Activated CD4-positive, alpha-beta memory T cell treated with anti-CD3 and anti-CD28 coated beads for 36 hours (primary cell): ENCODE results near the gene ARX. TPM values are rescaled to one million over a fixed set of nuclear protein-coding genes. Genes with fewer than 3 reads are reported as not detected.

Source experiments
- CTCF ChIA-PET: fragments of 350-600 bp; sonication (Branson Sonifier 250); formaldehyde crosslinking; loops from one replicate; lab custom pipeline; 2021; ENCODE audit warnings: antibody characterized with exemption, inconsistent platforms; lab: Charles Lee
- POLR2A ChIA-PET: fragments of 350-600 bp; sonication (Branson Sonifier 250); formaldehyde crosslinking; loops from one replicate; lab custom pipeline; 2021; ENCODE audit warnings: antibody characterized with exemption; lab: Charles Lee
- DNase-seq: peaks from one replicate; pipeline ENCODE4 v3.0.0-alpha.2; 2020
- H3K27ac Mint-ChIP-seq: one replicate; pipeline ENCODE4 v1.8.0; 2021; ENCODE audit warnings: mixed read lengths
- H3K27me3 Mint-ChIP-seq: one replicate; pipeline ENCODE4 v1.8.0; 2021; ENCODE audit warnings: mixed read lengths
- H3K36me3 Mint-ChIP-seq: one replicate; pipeline ENCODE4 v1.8.0; 2021; ENCODE audit warnings: mixed read lengths
- H3K4me1 Mint-ChIP-seq: one replicate; pipeline ENCODE4 v1.8.0; 2021; ENCODE audit warnings: low read depth, mixed read lengths
- H3K4me3 Mint-ChIP-seq: one replicate; pipeline ENCODE4 v1.8.0; 2021; ENCODE audit warnings: mild to moderate bottlenecking, mixed read lengths
- H3K9me3 Mint-ChIP-seq: one replicate; pipeline ENCODE4 v1.8.0; 2021; ENCODE audit warnings: mixed read lengths
- intact Hi-C: fragments of 100-400 bp; cut with micrococcal nuclease; formaldehyde crosslinking; loops from one replicate; pipeline ENCODE4 v1.15.1; 2023
- total RNA-seq, 2 experiments: library from RNA; stranded (reverse); gene quantifications; one replicate each; pipeline ENCODE4 v1.2.3, GENCODE V29; 2021

ARX gene
- total RNA-seq, 2 experiments from 2014 or later: not detected

GRCh38 chrX:25013632-25014365 lies 2.0 kb downstream of the ARX start:
- H3K4me3 Mint-ChIP-seq: no peak overlapping the region
- no peaks in the 10 kb centered on the region for H3K36me3 Mint-ChIP-seq
- H3K9me3 Mint-ChIP-seq: no peaks in the 10 kb centered on the region
- peaks cover 38% of the 10 kb centered on the region for H3K27me3 Mint-ChIP-seq
- intact Hi-C loops: no loop called here
- POLR2A ChIA-PET: no interaction called here
- H3K4me1 Mint-ChIP-seq: peaks cover 9% of the 10 kb centered on the region
- CTCF ChIA-PET: interaction anchor here (0.9 kb wide), 1 partner anchor 9 kb away, joined by 3 read pairs; no protein-coding TSS in a partner anchor
- DNase-seq: no peak
- no peak overlapping the region for H3K27ac Mint-ChIP-seq

- no peak for DNase-seq
- peak overlapping the region; percentile 62 for H3K4me3 Mint-ChIP-seq
- H3K27ac Mint-ChIP-seq: no peak overlapping the region
- ChIA-PET POLR2A (no interaction called here), CTCF (interaction anchor here (0.9 to 2.7 kb wide), 3 partner anchors 8 to 132 kb away, joined by 3 to 15 read pairs (median 4); no protein-coding TSS in a partner anchor)
- no peaks in the 10 kb centered on the region for H3K36me3 Mint-ChIP-seq
- no peaks in the 10 kb centered on the region for H3K9me3 Mint-ChIP-seq
- peaks cover 41% of the 10 kb centered on the region for H3K27me3 Mint-ChIP-seq
- intact Hi-C loops: no loop called here
- H3K4me1 Mint-ChIP-seq: peaks cover 9% of the 10 kb centered on the region
Measured at GRCh38 chrX:25012793-25013631, 2.8 kb downstream of the ARX start.

- ChIA-PET CTCF (interaction anchor here (1.9 to 2.7 kb wide), 2 partner anchors 9 to 132 kb away, joined by 4 to 15 read pairs; no protein-coding TSS in a partner anchor), POLR2A (no interaction called here)
- H3K4me3 Mint-ChIP-seq: no peak overlapping the region
- H3K27me3 Mint-ChIP-seq: peaks cover 44% of the 10 kb centered on the region
- no peak overlapping the region for H3K27ac Mint-ChIP-seq
- no peak for DNase-seq
- H3K4me1 Mint-ChIP-seq: peaks cover 5% of the 10 kb centered on the region
- intact Hi-C loops: no loop called here
- no peaks in the 10 kb centered on the region for H3K36me3 Mint-ChIP-seq
- H3K9me3 Mint-ChIP-seq: no peaks in the 10 kb centered on the region
Measured at GRCh38 chrX:25012433-25012735, 3.4 kb downstream of the ARX start.

- no peak for DNase-seq
- ChIA-PET CTCF (interaction anchor here (1.9 to 2.7 kb wide), 2 partner anchors 9 to 133 kb away, joined by 4 to 15 read pairs; no protein-coding TSS in a partner anchor), POLR2A (no interaction called here)
- Mint-ChIP-seq H3K27me3 (peaks cover 43% of the 10 kb centered on the region), H3K27ac (no peak overlapping the region), H3K4me1 (peaks cover 6% of the 10 kb centered on the region), H3K9me3 (no peaks in the 10 kb centered on the region), H3K4me3 (no peak overlapping the region), H3K36me3 (no peaks in the 10 kb centered on the region)
- intact Hi-C loops: no loop called here
Measured at GRCh38 chrX:25011589-25012432, 4.0 kb downstream of the ARX start.

- ChIA-PET POLR2A (no interaction called here), CTCF (interaction anchor here (2.7 kb wide), 1 partner anchor 10 kb away, joined by 15 read pairs; no protein-coding TSS in a partner anchor)
- H3K4me3 Mint-ChIP-seq: no peak overlapping the region
- no peak for DNase-seq
- H3K9me3 Mint-ChIP-seq: no peaks in the 10 kb centered on the region
- peaks cover 44% of the 10 kb centered on the region for H3K27me3 Mint-ChIP-seq
- no peaks in the 10 kb centered on the region for H3K36me3 Mint-ChIP-seq
- H3K4me1 Mint-ChIP-seq: peaks cover 11% of the 10 kb centered on the region
- intact Hi-C loops: no loop called here
- no peak overlapping the region for H3K27ac Mint-ChIP-seq
Measured at GRCh38 chrX:25010784-25011588, 4.8 kb downstream of the ARX start.

- Mint-ChIP-seq H3K4me3 (no peak overlapping the region), H3K27me3 (peaks cover 42% of the 10 kb centered on the region), H3K36me3 (no peaks in the 10 kb centered on the region), H3K9me3 (no peaks in the 10 kb centered on the region), H3K4me1 (peaks cover 10% of the 10 kb centered on the region), H3K27ac (no peak overlapping the region)
- ChIA-PET POLR2A (no interaction called here), CTCF (interaction anchor here (0.6 to 1.7 kb wide), 3 partner anchors 12 to 546 kb away, joined by 3 to 7 read pairs (median 5); no protein-coding TSS in a partner anchor)
- intact Hi-C loops: no loop called here
- no peak for DNase-seq
Measured at GRCh38 chrX:25009407-25009806, 6.4 kb downstream of the ARX start.

- Mint-ChIP-seq H3K36me3 (no peaks in the 10 kb centered on the region), H3K4me1 (peaks cover 17% of the 10 kb centered on the region), H3K27ac (no peak overlapping the region), H3K4me3 (peak overlapping the region; percentile 16), H3K9me3 (no peaks in the 10 kb centered on the region), H3K27me3 (peaks cover 43% of the 10 kb centered on the region)
- CTCF ChIA-PET: interaction anchor here (1.7 kb wide), 1 partner anchor 136 kb away, joined by 5 read pairs; no protein-coding TSS in a partner anchor
- POLR2A ChIA-PET: no interaction called here
- intact Hi-C loops: no loop called here
- DNase-seq: no peak
Measured at GRCh38 chrX:25007059-25008053, 8.4 kb downstream of the ARX start.

- Mint-ChIP-seq H3K9me3 (no peaks in the 10 kb centered on the region), H3K27ac (no peak overlapping the region), H3K27me3 (peaks cover 46% of the 10 kb centered on the region), H3K4me1 (peaks cover 19% of the 10 kb centered on the region), H3K36me3 (no peaks in the 10 kb centered on the region), H3K4me3 (peak overlapping the region; percentile 16)
- no peak for DNase-seq
- ChIA-PET POLR2A (no interaction called here), CTCF (interaction anchor here (0.6 to 0.7 kb wide), 2 partner anchors 17 to 21 kb away, joined by 3 read pairs; no protein-coding TSS in a partner anchor)
- intact Hi-C loops: no loop called here
Measured at GRCh38 chrX:25006586-25007058, 9.1 kb downstream of the ARX start.

GRCh38 chrX:25005382-25006185 lies 10.2 kb downstream of the ARX start:
- CTCF ChIA-PET: interaction anchor here (1.5 kb wide), 1 partner anchor 23 kb away, joined by 4 read pairs; no protein-coding TSS in a partner anchor
- no peak for DNase-seq
- H3K27ac Mint-ChIP-seq: no peak overlapping the region
- H3K27me3 Mint-ChIP-seq: peaks cover 44% of the 10 kb centered on the region
- intact Hi-C loops: no loop called here
- H3K36me3 Mint-ChIP-seq: no peaks in the 10 kb centered on the region
- no peaks in the 10 kb centered on the region for H3K9me3 Mint-ChIP-seq
- peaks cover 19% of the 10 kb centered on the region for H3K4me1 Mint-ChIP-seq
- POLR2A ChIA-PET: no interaction called here
- no peak overlapping the region for H3K4me3 Mint-ChIP-seq
